ENCODE results near the gene C4A.
"Not testable (repeated sequence)": the region's sequence is repeated elsewhere in the genome, so short reads cannot be mapped to it uniquely, and the experiment has no call there.

Gene C4A

GRCh38 chr6:31981744-31982143 lies at the start of gene C4A:
C4A (plus strand) TSS chr6:31982057; CDS start chr6:31982108, 51 bp downstream.
- not testable (repeated sequence) for DNase-seq

- not testable (repeated sequence) for DNase-seq
Measured at GRCh38 chr6:31932137-31932536, 49.7 kb upstream of the C4A start.

- no peak for DNase-seq
Measured at GRCh38 chr6:31933537-31933936, 48.3 kb upstream of the C4A start.

- DNase-seq = no peak
Measured at GRCh38 chr6:31935021-31935420, 46.8 kb upstream of the C4A start.

GRCh38 chr6:31935823-31936222 lies 46.0 kb upstream of the C4A start:
- no peak for DNase-seq

- no peak for DNase-seq
Measured at GRCh38 chr6:31940256-31940664, 41.6 kb upstream of the C4A start.

- no peak for DNase-seq
Measured at GRCh38 chr6:31943742-31944141, 38.1 kb upstream of the C4A start.

GRCh38 chr6:31945154-31945506 lies 36.7 kb upstream of the C4A start:
- DNase-seq = no peak

GRCh38 chr6:31945507-31946369 lies 36.1 kb upstream of the C4A start, which contains the start of gene CFB:
CFB (plus strand) TSS chr6:31946095; CDS start chr6:31946222, 127 bp downstream.
- no peak for DNase-seq

GRCh38 chr6:31946370-31946885 lies 35.4 kb upstream of the C4A start:
- no peak for DNase-seq

GRCh38 chr6:31947070-31947675 lies 34.7 kb upstream of the C4A start:
- no peak for DNase-seq

- no peak for DNase-seq
Measured at GRCh38 chr6:31947864-31948263, 34.0 kb upstream of the C4A start.

GRCh38 chr6:31948306-31948705 lies 33.6 kb upstream of the C4A start:
- DNase-seq = no peak

- DNase-seq = no peak
Measured at GRCh38 chr6:31948753-31949413, 33.0 kb upstream of the C4A start.

GRCh38 chr6:31949926-31950548 lies 31.8 kb upstream of the C4A start:
- DNase-seq = no peak

- peak; percentile 44 for DNase-seq
Measured at GRCh38 chr6:31952140-31952805, 29.6 kb upstream of the C4A start.

GRCh38 chr6:31952890-31953289 lies 29.0 kb upstream of the C4A start:
- no peak for DNase-seq

- DNase-seq = no peak
Measured at GRCh38 chr6:31954511-31954910, 27.3 kb upstream of the C4A start.

- DNase-seq = no peak
Measured at GRCh38 chr6:31956796-31957195, 25.1 kb upstream of the C4A start.

- DNase-seq = no peak
Measured at GRCh38 chr6:31958412-31958740, 23.5 kb upstream of the C4A start.

GRCh38 chr6:31958741-31959739 lies 22.8 kb upstream of the C4A start, which contains the start of the genes NELFE and SKIC2:
NELFE (minus strand) TSS chr6:31958971; CDS start chr6:31958446, 525 bp downstream.
SKIC2 (plus strand) TSS chr6:31959175; CDS start chr6:31959193, 18 bp downstream.
- DNase-seq = peak; percentile 98
